ENCODE results near the gene CYBC1. TPM values are rescaled to one million over a fixed set of nuclear protein-coding genes. Genes with fewer than 3 reads are reported as not detected.

Gene CYBC1
- 40.9 TPM for total RNA-seq

DNA sequence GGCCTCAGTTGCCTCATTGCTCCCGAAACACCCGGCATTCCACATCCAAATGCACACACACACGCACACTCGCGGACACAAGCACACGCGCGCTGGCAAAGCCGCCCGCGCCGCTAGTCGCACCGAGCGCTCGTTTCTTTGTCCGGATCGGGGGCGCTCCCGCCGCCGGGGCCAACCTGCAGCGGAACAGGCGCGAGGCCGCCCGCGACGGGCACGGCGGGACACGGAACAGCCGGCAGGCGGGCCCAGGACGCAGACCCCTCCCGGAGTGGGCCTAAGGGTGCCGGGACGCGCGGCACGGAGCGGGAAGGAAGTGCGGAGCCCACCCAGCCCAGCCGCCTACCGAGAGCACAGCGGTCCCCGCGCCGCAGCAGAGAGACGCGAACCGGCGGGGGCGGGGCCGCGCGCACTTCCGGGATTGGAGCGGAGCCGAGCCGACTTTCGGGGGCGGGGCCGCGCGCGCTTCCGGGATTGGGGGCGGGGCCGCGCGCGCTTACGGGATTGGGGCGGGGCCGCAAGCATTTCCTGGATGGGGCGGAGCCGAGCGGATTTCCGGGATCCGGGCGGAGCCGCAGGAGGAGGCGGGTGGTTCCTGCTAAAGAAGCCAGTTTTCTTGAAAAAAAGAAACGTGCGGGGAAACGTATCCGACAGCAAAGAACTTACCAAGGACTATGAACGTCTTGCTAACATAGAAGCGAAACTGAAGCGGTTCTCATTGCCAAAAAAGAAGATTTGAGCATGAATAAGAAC is at the start of gene CYBC1:
TSS of gene CYBC1 (minus strand) at position 396 of the 750 bp plus-strand sequence. CDS start 1,498 bp downstream, outside the sequence.

GRCh38 chr17:82458179-82458884 is 7.8 kb upstream of the CYBC1 start, which contains the start of gene NARF:
TSS of gene NARF (plus strand) at chr17:82458741. CDS start at chr17:82458804, 63 bp downstream.

GRCh38 chr17:82418001-82418986 is 32.3 kb downstream of the CYBC1 start, which contains the start of the genes HEXD and OGFOD3:
TSS of gene HEXD (plus strand) at chr17:82418347. CDS start at chr17:82419800, 1,453 bp downstream.
TSS of gene OGFOD3 (minus strand) at chr17:82418586. CDS start at chr17:82418485, 101 bp downstream.

Small RNA genes lying within 50 kb of the gene (small RNA-seq; reads per million reads assigned to genes)
- gene RF00019 (ENCODE audit: low replicate concordance) = not detected

Other genes with a start within 250 kb of the CYBC1 start
- 39.7 TPM for gene CCDC57, start 237.9 kb downstream of the CYBC1 start, total RNA-seq
- gene SLC16A3, start 221.7 kb downstream of the CYBC1 start, total RNA-seq = 35.7 TPM
- gene CSNK1D, start 177.1 kb downstream of the CYBC1 start, total RNA-seq = 75.4 TPM
- gene CD7, start 133.1 kb downstream of the CYBC1 start, total RNA-seq = 1.4 TPM
- gene SECTM1, start 117.0 kb downstream of the CYBC1 start, total RNA-seq = 3.6 TPM
- not detected for gene TEX19, start 91.5 kb downstream of the CYBC1 start, total RNA-seq
- 0.29 TPM for gene UTS2R, start 79.0 kb downstream of the CYBC1 start, total RNA-seq
- 40.5 TPM for gene HEXD, start 32.4 kb downstream of the CYBC1 start, total RNA-seq
- 26.9 TPM for gene OGFOD3, start 32.2 kb downstream of the CYBC1 start, total RNA-seq
- 50.8 TPM for gene NARF, start 8.0 kb upstream of the CYBC1 start, total RNA-seq
- 38.5 TPM for gene FOXK2, start 69.0 kb upstream of the CYBC1 start, total RNA-seq
- gene WDR45B, start 197.7 kb upstream of the CYBC1 start, total RNA-seq = 89.1 TPM
- 21.8 TPM for gene RAB40B, start 247.9 kb upstream of the CYBC1 start, total RNA-seq